HEK293 (cell line): ENCODE measurements around the gene TOR4A.

ENCODE experiments used
- CTCF ChIA-PET: fragments of 350-600 bp; formaldehyde crosslinking; extraction: SDS; loops from one replicate; lab custom pipeline; 2021; ENCODE audit warnings: antibody characterized with exemption; lab: Yijun Ruan, JAX
- POLR2A ChIA-PET: fragments of 300-600 bp; formaldehyde crosslinking; extraction: SDS; loops from one replicate; lab custom pipeline; 2020; ENCODE audit warnings: antibody characterized with exemption, inconsistent platforms; lab: Yijun Ruan, JAX
- H3K27ac ChIP-seq: fragments of 200-500 bp; sonication (Bioruptor generic); 2 replicates; pipeline ENCODE4 v1.5.1; 2014; ENCODE audit warnings: low read depth, low read length, control low read depth, inconsistent platforms; ENCODE audit errors: extremely low read depth
- H3K36me3 ChIP-seq, 2 experiments: fragments of 200-500 bp in 1 of 2; sonication (Bioruptor generic) in 1 of 2; 1 replicate in 1 of 2; 2 replicates in 1 of 2; pipeline ENCODE4 v1.5.1; 2014 to 2017; ENCODE audit warnings: inconsistent platforms in 2 of 2, low read length in 2 of 2; ENCODE audit not compliant: control insufficient read depth in 2 of 2, insufficient read depth in 1 of 2
- H3K4me1 ChIP-seq: fragments of 200-500 bp; sonication (Bioruptor generic); 2 replicates; pipeline ENCODE4 v1.5.1; 2014; ENCODE audit warnings: mild to moderate bottlenecking, low read length, inconsistent platforms; ENCODE audit not compliant: control insufficient read depth, insufficient read depth
- H3K4me3 ChIP-seq: 2 replicates; pipeline ENCODE4 v1.5.1; 2011; ENCODE audit warnings: low read depth, mild to moderate bottlenecking, control low read depth, low read length, moderate library complexity
- H3K9me3 ChIP-seq: fragments of 200-500 bp; sonication (Bioruptor generic); 2 replicates; pipeline ENCODE4 v1.5.1; 2014; ENCODE audit warnings: low read depth, low read length, inconsistent platforms; ENCODE audit not compliant: control insufficient read depth, insufficient read depth
- BCL11B ChIP-seq: fragments of 450-650 bp; formaldehyde crosslinking; IDR thresholded peaks from 2 replicates; pipeline ENCODE4 v1.5.1; 2016; ENCODE audit warnings: low read depth, missing biosample characterization, missing genetic modification characterization
- CTCF ChIP-seq: fragments of 450-650 bp; formaldehyde crosslinking; IDR thresholded peaks from 2 replicates; pipeline ENCODE4 v1.5.1; 2016; ENCODE audit warnings: missing biosample characterization, missing genetic modification characterization
- EGR2 ChIP-seq: fragments of 450-650 bp; formaldehyde crosslinking; IDR thresholded peaks from 2 replicates; pipeline ENCODE4 v1.5.1; 2016; ENCODE audit warnings: low read depth, missing biosample characterization, missing genetic modification characterization
- ELK4 ChIP-seq: IDR thresholded peaks from 2 replicates; pipeline ENCODE4 v1.6.1; 2011; ENCODE audit warnings: mild to moderate bottlenecking, low read depth, low read length, borderline replicate concordance
- HOXA7 ChIP-seq: sonication (generic); formaldehyde crosslinking; IDR thresholded peaks from 2 replicates; pipeline ENCODE4 v1.8.1; 2022; ENCODE audit warnings: missing genetic modification reagents, borderline replicate concordance
- ZBTB17 ChIP-seq: fragments of 450-650 bp; formaldehyde crosslinking; IDR thresholded peaks from 2 replicates; pipeline ENCODE4 v1.5.1; 2016; ENCODE audit warnings: missing biosample characterization, missing genetic modification characterization
- ZBTB20 ChIP-seq: fragments of 450-650 bp; formaldehyde crosslinking; IDR thresholded peaks from 2 replicates; pipeline ENCODE4 v1.5.1; 2016; ENCODE audit warnings: missing biosample characterization, missing genetic modification characterization
- ZBTB21 ChIP-seq: fragments of 450-650 bp; formaldehyde crosslinking; IDR thresholded peaks from 2 replicates; pipeline ENCODE4 v1.5.1; 2017; ENCODE audit warnings: missing biosample characterization, missing genetic modification characterization
- ZBTB44 ChIP-seq: fragments of 450-650 bp; IDR thresholded peaks from 2 replicates; pipeline ENCODE4 v1.5.1; 2018; ENCODE audit warnings: missing biosample characterization, mild to moderate bottlenecking, missing genetic modification characterization
- ZBTB48 ChIP-seq: fragments of 450-650 bp; formaldehyde crosslinking; IDR thresholded peaks from 2 replicates; pipeline ENCODE4 v1.5.1; 2016; ENCODE audit warnings: missing biosample characterization, missing genetic modification characterization
- ZFP3 ChIP-seq: fragments of 450-650 bp; formaldehyde crosslinking; IDR thresholded peaks from 2 replicates; pipeline ENCODE4 v1.5.1; 2016; ENCODE audit warnings: low read depth, missing biosample characterization, missing genetic modification characterization
- ZNF112 ChIP-seq: fragments of 450-650 bp; formaldehyde crosslinking; IDR thresholded peaks from 2 replicates; pipeline ENCODE4 v1.5.0; 2017; ENCODE audit warnings: missing biosample characterization, missing genetic modification characterization
- ZNF174 ChIP-seq: fragments of 450-650 bp; formaldehyde crosslinking; IDR thresholded peaks from 2 replicates; pipeline ENCODE4 v1.5.0; 2017; ENCODE audit warnings: missing biosample characterization, mild to moderate bottlenecking, missing genetic modification characterization
- ZNF18 ChIP-seq: fragments of 450-650 bp; formaldehyde crosslinking; IDR thresholded peaks from 2 replicates; pipeline ENCODE4 v1.5.1; 2016; ENCODE audit warnings: missing biosample characterization, missing genetic modification characterization
- ZNF184 ChIP-seq: fragments of 450-650 bp; IDR thresholded peaks from 2 replicates; pipeline ENCODE4 v1.5.1; 2018; ENCODE audit warnings: missing biosample characterization, mild to moderate bottlenecking, missing genetic modification characterization
- ZNF223 ChIP-seq: fragments of 450-650 bp; formaldehyde crosslinking; IDR thresholded peaks from 2 replicates; pipeline ENCODE4 v1.5.1; 2016; ENCODE audit warnings: missing biosample characterization, missing genetic modification characterization
- ZNF292 ChIP-seq: fragments of 450-650 bp; formaldehyde crosslinking; IDR thresholded peaks from 2 replicates; pipeline ENCODE4 v1.5.1; 2016; ENCODE audit warnings: low read depth, missing biosample characterization, missing genetic modification characterization, borderline replicate concordance
- ZNF449 ChIP-seq: fragments of 450-650 bp; formaldehyde crosslinking; IDR thresholded peaks from 2 replicates; pipeline ENCODE4 v1.5.1; 2017; ENCODE audit warnings: missing biosample characterization, mild to moderate bottlenecking, missing genetic modification characterization, moderate library complexity
- ZNF473 ChIP-seq: fragments of 450-650 bp; formaldehyde crosslinking; IDR thresholded peaks from 2 replicates; pipeline ENCODE4 v1.5.1; 2017; ENCODE audit warnings: missing biosample characterization, missing genetic modification characterization
- ZNF488 ChIP-seq: fragments of 450-650 bp; formaldehyde crosslinking; IDR thresholded peaks from 2 replicates; pipeline ENCODE4 v1.5.1; 2016; ENCODE audit warnings: missing biosample characterization, missing genetic modification characterization
- ZNF501 ChIP-seq: fragments of 450-650 bp; formaldehyde crosslinking; IDR thresholded peaks from 2 replicates; pipeline ENCODE4 v1.5.1; 2016; ENCODE audit warnings: missing biosample characterization, missing genetic modification characterization
- ZNF510 ChIP-seq: fragments of 450-650 bp; formaldehyde crosslinking; IDR thresholded peaks from 2 replicates; pipeline ENCODE4 v1.5.1; 2018; ENCODE audit warnings: mild to moderate bottlenecking, missing genetic modification characterization, missing biosample characterization; ENCODE audit not compliant: insufficient replicate concordance
- ZNF514 ChIP-seq: fragments of 450-650 bp; formaldehyde crosslinking; IDR thresholded peaks from 2 replicates; pipeline ENCODE4 v1.5.1; 2016; ENCODE audit warnings: missing biosample characterization, missing genetic modification characterization
- ZNF626 ChIP-seq: fragments of 450-650 bp; sonication (Bioruptor Pico); formaldehyde crosslinking; IDR thresholded peaks from 2 replicates; pipeline ENCODE4 v1.5.1; 2018; ENCODE audit warnings: missing biosample characterization, missing genetic modification characterization, inconsistent platforms
- ZNF660 ChIP-seq: fragments of 450-650 bp; IDR thresholded peaks from 2 replicates; pipeline ENCODE4 v1.5.1; 2018; ENCODE audit warnings: missing biosample characterization, mild to moderate bottlenecking, missing genetic modification characterization
- ZNF76 ChIP-seq: fragments of 450-650 bp; formaldehyde crosslinking; IDR thresholded peaks from 2 replicates; pipeline ENCODE4; 2016; ENCODE audit warnings: low read depth, missing biosample characterization, missing genetic modification characterization, borderline replicate concordance
- ZNF843 ChIP-seq: fragments of 450-650 bp; formaldehyde crosslinking; IDR thresholded peaks from 2 replicates; pipeline ENCODE4 v1.5.1; 2016; ENCODE audit warnings: missing biosample characterization, missing genetic modification characterization

The TOR4A gene

GRCh38 chr9:137240318-137240840 is 37.1 kb upstream of the TOR4A start:
- Histone ChIP-seq H3K9me3 (no peaks in the 10 kb centered on the region), H3K4me3 (peak overlapping the region; percentile 68), H3K36me3 (peaks cover 0 to 32% of the 10 kb centered on the region in 2 experiments; a peak in 1 of 3 replicates), H3K4me1 (peaks cover 6% of the 10 kb centered on the region; the same call in 1 of the 2 replicates), H3K27ac (peak overlapping the region; percentile 93)
- ChIA-PET POLR2A (interaction anchor here (0.6 to 11.5 kb wide), 81 partner anchors 13 to 463 kb away, joined by 3 to 336 read pairs (median 5); partner anchors contain the start of genes ANAPC2, ARRDC1, CLIC3 and CYSRT1), CTCF (interaction anchor here (0.6 to 1.7 kb wide), 12 partner anchors 8 to 286 kb away, joined by 3 to 11 read pairs (median 3); partner anchors contain the start of genes CYSRT1, LRRC26, NELFB and NPDC1)
- TF ChIP-seq HOXA7 (CRISPR knock-in tag) (no peak), ZBTB17 (tag by site-specific recombination) (peak; percentile 40; the same call in 1 of the 2 replicates), ZNF626 (tag by site-specific recombination) (no peak), ZNF184 (tag by site-specific recombination) (no peak), ZNF449 (tag by site-specific recombination) (peak; percentile 73), ZFP3 (no peak), BCL11B (tag by site-specific recombination) (peak; percentile 70; the same call in 1 of the 2 replicates), ZNF510 (no peak), ZNF223 (tag by site-specific recombination) (no peak), ZNF112 (tag by site-specific recombination) (no peak), ZNF76 (tag by site-specific recombination) (peak; percentile 84; the same call in 1 of the 2 replicates), ZBTB20 (tag by site-specific recombination) (peak; percentile 97), ELK4 (no peak), ZBTB21 (0 out of 2 replicates have a peak, but pooled peaks have one; percentile 27), CTCF (tag by site-specific recombination) (peak; percentile 93), ZNF514 (tag by site-specific recombination) (no peak), ZNF174 (tag by site-specific recombination) (no peak), ZNF501 (tag by site-specific recombination) (no peak; the same call in 1 of the 2 replicates), ZNF473 (no peak), ZNF488 (tag by site-specific recombination) (no peak), ZNF843 (peak; percentile 54; the same call in 1 of the 2 replicates), ZNF660 (tag by site-specific recombination) (peak; percentile 93), ZNF18 (tag by site-specific recombination) (no peak), EGR2 (peak; percentile 85), ZNF292 (no peak), ZBTB44 (0 out of 2 replicates have a peak, but pooled peaks have one; percentile 20), ZBTB48 (peak; percentile 74)
